Stimulated activated naive CD4-positive, alpha-beta T cell treated with Interleukin-2 at 50 U/mL for 16 hours (primary cell): Measurements from ENCODE around the gene LRRC52.
A peak's percentile ranks its signal among the peaks of the same experiment; 100 is the strongest.
"Not testable (repeated sequence)": the region's sequence is repeated elsewhere in the genome, so short reads cannot be mapped to it uniquely, and the experiment has no call there.

ENCODE experiments used
- DNase-seq: peaks from one replicate; lab custom pipeline; 2025; lab: John Stamatoyannopoulos, UW

Gene LRRC52

DNA sequence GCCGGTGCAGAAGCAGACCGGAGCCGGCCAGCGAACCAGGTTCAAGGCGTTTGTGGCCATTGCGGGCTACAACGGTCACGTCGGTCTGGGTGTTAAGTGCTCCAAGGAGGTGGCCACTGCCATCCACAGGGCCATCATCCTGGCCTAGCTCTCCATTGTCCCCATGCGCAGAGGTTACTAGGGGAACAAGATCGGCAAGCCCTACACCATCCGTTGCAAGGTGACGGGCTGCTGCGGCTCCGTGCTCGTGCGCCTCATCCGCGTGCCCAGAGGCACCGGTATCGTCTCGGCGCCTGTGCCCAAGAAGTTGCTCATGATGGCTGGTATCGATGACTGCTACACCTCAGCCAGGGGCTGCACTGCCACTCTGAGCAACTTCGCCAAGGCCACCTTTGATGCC lies 38.1 kb downstream of the LRRC52 start:
- no peak for DNase-seq

GRCh38 chr1:165586398-165586797 lies 42.6 kb downstream of the LRRC52 start:
- no peak for DNase-seq

DNA sequence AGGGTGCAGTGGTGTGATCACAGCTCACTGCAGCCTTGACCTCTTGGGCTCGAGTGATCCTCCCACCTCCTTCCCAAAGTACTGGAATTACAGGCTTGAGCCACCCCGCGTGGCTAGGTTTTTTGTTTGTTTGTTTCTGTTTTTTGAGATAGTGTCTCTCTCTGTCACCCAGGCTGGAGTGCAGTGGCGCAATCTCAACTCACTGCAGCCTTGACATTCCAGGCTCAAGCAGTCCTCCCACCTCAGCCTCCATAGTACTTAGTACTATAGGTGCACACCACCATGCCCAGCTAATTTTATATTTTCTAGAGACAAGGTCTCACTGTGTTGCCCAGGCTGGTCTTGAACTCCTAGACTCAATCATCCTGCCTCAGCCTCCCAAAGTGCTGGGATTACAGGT lies 47.6 kb downstream of the LRRC52 start:
- not testable (repeated sequence) for DNase-seq

DNA sequence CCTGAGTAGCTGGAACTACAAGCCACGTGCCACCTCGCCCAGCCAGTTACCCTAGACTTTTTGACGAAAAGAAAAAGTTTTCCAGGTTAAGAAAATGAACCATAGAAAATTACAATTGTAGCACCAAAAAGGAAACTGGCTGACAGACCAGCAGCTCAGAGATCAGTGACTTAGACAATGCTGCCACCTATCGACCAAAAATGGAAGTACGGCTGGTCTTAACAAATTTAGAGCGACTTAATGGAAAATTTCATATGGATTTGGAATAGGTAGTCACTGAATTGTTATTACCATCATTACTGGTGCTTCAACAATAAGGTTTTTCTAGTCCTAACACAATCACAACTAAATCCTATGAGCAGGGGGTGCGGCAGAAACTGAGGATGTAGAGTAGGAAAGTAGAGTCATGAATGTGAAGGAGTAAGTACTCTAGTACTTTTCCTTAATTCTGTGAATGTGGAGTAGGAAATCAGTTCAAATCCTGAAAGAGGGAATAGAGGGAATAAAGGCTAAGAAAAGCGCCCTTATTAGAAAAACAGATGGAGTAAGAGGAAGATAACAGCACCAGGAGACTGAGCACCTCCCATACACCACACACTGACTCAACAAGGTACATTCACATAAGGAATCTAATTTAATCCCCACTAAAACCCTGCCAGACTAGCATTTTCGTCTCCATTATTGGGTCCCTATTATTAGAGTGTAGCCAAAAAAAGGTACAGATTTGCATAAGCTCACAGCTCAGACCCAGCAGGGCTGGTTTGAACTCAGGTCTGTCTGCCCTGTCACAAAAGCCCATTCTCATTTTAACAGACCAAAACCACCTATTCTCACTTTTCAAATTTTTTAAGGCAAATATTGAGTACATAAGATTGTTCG lies 49.4 kb downstream of the LRRC52 start:
- peak; percentile 64 for DNase-seq

DNA sequence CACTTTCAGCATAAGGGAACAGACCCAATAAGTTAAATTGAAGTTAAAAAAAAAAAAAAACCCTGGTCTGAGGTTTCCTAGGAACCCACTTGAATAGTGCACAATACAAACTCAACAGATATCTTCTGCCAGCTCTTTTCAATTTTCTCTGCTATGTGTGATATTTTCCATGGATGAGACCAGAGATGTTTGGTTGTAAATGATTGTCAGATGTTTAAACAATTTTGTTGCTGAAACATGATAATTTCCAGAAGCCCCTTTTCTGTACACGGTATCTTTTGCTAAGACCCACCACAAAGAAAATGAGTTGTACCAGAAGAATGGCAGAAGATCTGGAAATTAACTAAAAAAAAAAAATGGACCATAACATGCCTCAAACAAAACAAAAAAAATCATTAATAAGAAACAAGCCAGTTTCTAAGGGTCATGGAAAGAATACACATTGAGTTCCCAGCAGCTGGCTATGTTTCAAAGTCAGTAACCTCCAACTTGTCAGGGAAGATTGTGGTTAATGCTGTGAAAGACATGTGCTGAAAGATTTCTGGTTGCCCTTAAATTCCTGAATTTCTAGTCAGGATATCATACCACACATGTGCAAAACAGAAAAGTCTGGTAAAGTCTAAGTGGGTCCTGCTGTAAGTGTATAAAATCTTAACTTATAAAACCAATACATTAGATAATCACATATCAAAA lies 51.6 kb downstream of the LRRC52 start:
- DNase-seq: no peak

DNA sequence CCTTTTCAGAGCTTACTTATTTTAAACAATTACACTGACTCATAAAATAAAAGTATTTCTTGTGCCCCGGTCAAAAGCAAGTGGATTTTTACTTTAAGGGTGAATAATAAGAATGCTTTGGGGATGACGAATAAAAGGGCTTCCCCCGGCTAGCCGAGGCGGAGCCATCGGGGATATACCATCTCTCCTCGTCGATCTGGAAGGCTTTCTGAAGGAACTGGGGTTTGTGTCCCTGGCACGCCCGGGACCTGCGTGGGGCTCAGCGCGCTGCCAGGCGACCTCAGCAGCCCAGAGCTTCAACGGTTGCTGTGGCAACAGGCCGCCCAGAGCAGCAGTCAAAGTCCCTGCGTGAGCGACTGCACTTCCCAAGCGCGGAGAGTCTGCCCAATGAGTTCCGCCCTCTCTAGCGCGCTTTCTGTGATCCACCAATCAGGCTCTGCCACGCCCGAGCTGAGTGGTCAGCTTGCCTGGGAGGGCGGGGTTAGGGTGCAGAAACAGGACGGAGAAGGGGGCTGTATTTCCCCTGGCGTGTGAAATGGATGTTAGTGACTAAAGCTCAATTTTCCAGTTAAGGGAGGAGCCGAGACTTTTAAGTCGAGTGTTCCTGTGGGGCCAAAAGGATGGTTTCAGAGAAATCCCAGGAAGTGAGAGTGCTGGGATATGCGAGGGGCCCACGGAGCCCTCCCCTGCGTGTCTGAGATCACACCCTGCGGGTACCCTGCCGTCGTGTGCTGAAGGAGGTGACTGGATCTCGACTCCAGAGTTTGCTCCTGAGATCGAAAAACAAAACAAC lies 54.3 kb downstream of the LRRC52 start:
- DNase-seq: peak; percentile 95

DNA sequence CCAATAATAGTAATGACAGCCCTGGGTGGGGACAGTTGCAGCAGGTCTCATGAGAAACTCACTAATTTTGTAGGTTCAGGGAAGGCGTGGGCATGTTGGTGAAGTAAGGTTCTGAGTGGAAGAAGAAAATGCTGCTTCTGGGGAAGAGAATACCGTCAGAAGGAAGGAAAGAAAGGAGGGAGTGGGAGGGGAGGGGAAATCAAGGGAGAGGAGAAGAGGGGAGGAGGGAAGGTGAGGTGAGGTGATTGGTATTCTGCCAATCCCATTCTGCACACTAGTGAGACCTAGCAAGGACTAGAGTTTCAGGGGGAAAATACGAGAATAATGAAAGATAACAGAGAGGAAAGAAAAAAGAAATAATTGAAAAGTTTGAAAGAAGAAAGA lies 54.9 kb downstream of the LRRC52 start:
- no peak for DNase-seq

GRCh38 chr1:165600793-165601192 lies 57.0 kb downstream of the LRRC52 start:
- DNase-seq: no peak

- no peak for DNase-seq
Measured at GRCh38 chr1:165603810-165604209, 60.0 kb downstream of the LRRC52 start.

DNA sequence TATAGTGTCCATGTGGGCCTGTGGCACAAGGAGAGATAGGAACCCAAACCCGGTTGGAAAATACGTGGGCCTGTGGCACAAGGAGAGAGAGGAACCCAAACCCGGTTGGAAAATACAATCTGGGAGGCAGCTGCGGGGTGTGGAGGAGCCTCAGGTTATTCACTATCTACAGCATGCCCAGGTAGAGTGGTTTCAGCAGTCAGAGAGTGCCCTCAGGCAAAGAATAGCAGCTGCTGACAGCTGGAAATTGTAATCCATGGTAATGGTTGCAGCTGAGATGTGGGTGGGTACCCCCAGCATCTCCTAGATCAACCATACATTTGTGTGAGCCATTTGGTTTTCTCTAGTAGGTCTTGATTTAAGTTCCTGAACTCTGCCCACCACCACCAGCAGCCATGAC lies 61.4 kb downstream of the LRRC52 start:
- DNase-seq: no peak

- DNase-seq: not testable (repeated sequence)
Measured at GRCh38 chr1:165606676-165607075, 62.9 kb downstream of the LRRC52 start.

- no peak for DNase-seq
Measured at GRCh38 chr1:165610866-165611265, 67.1 kb downstream of the LRRC52 start.

- no peak for DNase-seq
Measured at GRCh38 chr1:165612062-165612461, 68.3 kb downstream of the LRRC52 start.
